Measurements from ENCODE around the gene HNRNPAB.

- TF ChIP-seq POLR2AphosphoS5 (IDR thresholded peaks at IDR 0.05; ENCODE audit: low read depth, low read length) (no peak), POLR2A (IDR thresholded peaks at IDR 0.05; ENCODE audit: low read depth, low read length) (no peak), TAF1 (IDR thresholded peaks at IDR 0.05; ENCODE audit: borderline replicate concordance, low read depth, low read length) (no peak)
These were observed 36.9 kb downstream of the HNRNPAB start for GRCh38 chr5:178241231-178241663.
